Gastroesophageal sphincter (tissue), 4 donors: ENCODE measurements around the gene PIM1. TPM values are rescaled to one million over a fixed set of nuclear protein-coding genes. Genes with fewer than 3 reads are reported as not detected.
A peak's percentile ranks its signal among the peaks of the same experiment; 100 is the strongest.

Source experiments
- ATAC-seq: fragments of 150-250 bp; one replicate; pipeline ENCODE4 v1.9.1; 2016; ENCODE audit warnings: mild to moderate bottlenecking, moderate library complexity
- H3K27ac ChIP-seq, 4 donors: fragments of 200-600 bp; sonication (generic) in 3 of 4; 1 replicate in 3 of 4; 2 replicates in 1 of 4; pipeline ENCODE4 v1.5.1; 2016 to 2019
- H3K27me3 ChIP-seq: fragments of 200-600 bp; sonication (generic); one replicate; pipeline ENCODE4 v1.5.1; 2019
- H3K36me3 ChIP-seq, 2 donors: fragments of 200-600 bp; sonication (generic); one replicate each; pipeline ENCODE4 v1.5.1; 2019; ENCODE audit warnings: control low read depth in 1 of 2
- H3K4me1 ChIP-seq, 3 donors: fragments of 200-600 bp; sonication (generic); 1 replicate in 2 of 3; 2 replicates in 1 of 3; pipeline ENCODE4 v1.5.1; 2016 to 2019; ENCODE audit warnings: control low read depth in 2 of 3
- H3K4me3 ChIP-seq, 2 donors: fragments of 200-600 bp; sonication (generic); one replicate each; pipeline ENCODE4 v1.5.1; 2019; ENCODE audit warnings: mild to moderate bottlenecking in 1 of 2, moderate library complexity in 1 of 2
- H3K9me3 ChIP-seq, 3 donors: fragments of 200-600 bp; sonication (generic); one replicate each; pipeline ENCODE4 v1.5.1; 2017 to 2019; ENCODE audit warnings: control low read depth in 2 of 3
- CTCF ChIP-seq, 4 experiments: fragments of 200-600 bp in 2 of 4; fragments of 450-650 bp in 2 of 4; sonication (generic) in 1 of 4; IDR thresholded peaks; one replicate each; pipeline ENCODE4 v1.5.1; 2017 to 2019; ENCODE audit warnings: antibody characterized with exemption in 4 of 4, mild to moderate bottlenecking in 2 of 4, moderate library complexity in 2 of 4
- EP300 ChIP-seq: sonication (generic); formaldehyde crosslinking; IDR thresholded peaks from one replicate; pipeline ENCODE4 v1.6.1; 2017; ENCODE audit warnings: antibody characterized with exemption, mild to moderate bottlenecking
- POLR2A ChIP-seq, 2 donors: fragments of 450-650 bp; IDR thresholded peaks; one replicate each; pipeline ENCODE4 v1.6.1; 2017; ENCODE audit warnings: antibody characterized with exemption in 2 of 2, mild to moderate bottlenecking in 2 of 2, moderate library complexity in 1 of 2
- POLR2AphosphoS5 ChIP-seq: sonication (generic); formaldehyde crosslinking; IDR thresholded peaks from one replicate; pipeline ENCODE4 v1.6.1; 2017; ENCODE audit warnings: antibody characterized with exemption
- WGBS, 2 donors: methylation state at CpG; one replicate each; pipeline ENCODE4 v1.1.5; 2018; ENCODE audit warnings: low coverage in 1 of 2; 5-methylcytosine and 5-hydroxymethylcytosine counted together
- total RNA-seq, 4 donors: library from RNA; depleted of rRNA; stranded (reverse); fragments of >200 nt; gene quantifications; one replicate each; pipeline ENCODE4 v1.1.0, GENCODE V29; 2016

The PIM1 gene
- total RNA-seq, 4 donors from 2014 or later: 19.0 to 63.8 (median 21.8) TPM

GRCh38 chr6:37130704-37131103, 39.2 kb upstream of the PIM1 start:
- no peaks in the 10 kb centered on the region for H3K36me3 ChIP-seq
- WGBS, 2 donors: 14 to 19% methylated on average over 1 to 3 of the region's 3 CpGs
- TF ChIP-seq POLR2AphosphoS5 (peak; percentile 58), POLR2A (IDR thresholded peaks at IDR 0.05) (no peak), EP300 (no peak), CTCF (IDR thresholded peaks at IDR 0.05) (no peak)
- H3K9me3 ChIP-seq: no peaks in the 10 kb centered on the region
- H3K4me3 ChIP-seq: peak overlapping the region in 1 of 2 donors; percentile 39
- H3K27me3 ChIP-seq: no peaks in the 10 kb centered on the region
- peak overlapping the region; percentile 90 to 96 (median 94) for H3K27ac ChIP-seq
- ATAC-seq: peak; percentile 68
- H3K4me1 ChIP-seq: peaks cover 15 to 75% (median 22%) of the 10 kb centered on the region in 3 donors

- H3K27ac ChIP-seq: peak overlapping the region; percentile 90 to 96 (median 94)
- no peaks in the 10 kb centered on the region for H3K36me3 ChIP-seq
- H3K27me3 ChIP-seq: no peaks in the 10 kb centered on the region
- TF ChIP-seq POLR2AphosphoS5 (peak; percentile 91), POLR2A (IDR thresholded peaks at IDR 0.05) (no peak), CTCF (IDR thresholded peaks at IDR 0.05) (no peak), EP300 (peak; percentile 65)
- ATAC-seq: peak; percentile 92
- peak overlapping the region; percentile 6 to 39 for H3K4me3 ChIP-seq
- 18 to 31% methylated on average over 2 to 4 of the region's 15 CpGs for WGBS, 2 donors
- H3K9me3 ChIP-seq: no peaks in the 10 kb centered on the region
- peaks cover 15 to 75% (median 18%) of the 10 kb centered on the region in 3 donors for H3K4me1 ChIP-seq
Measured at GRCh38 chr6:37131104-37131959, 38.6 kb upstream of the PIM1 start.

- Histone ChIP-seq H3K9me3 (no peaks in the 10 kb centered on the region), H3K27ac (peak overlapping the region; percentile 90 to 96 (median 94)), H3K36me3 (no peaks in the 10 kb centered on the region), H3K27me3 (no peaks in the 10 kb centered on the region), H3K4me1 (peaks cover 15 to 80% (median 18%) of the 10 kb centered on the region in 3 donors), H3K4me3 (peak overlapping the region in 1 of 2 donors; percentile 39)
- ATAC-seq: no peak
- TF ChIP-seq POLR2A (IDR thresholded peaks at IDR 0.05) (no peak), POLR2AphosphoS5 (no peak), CTCF (IDR thresholded peaks at IDR 0.05) (no peak), EP300 (no peak)
Measured at GRCh38 chr6:37131960-37132253, 38.0 kb upstream of the PIM1 start.

- peak overlapping the region; percentile 88 to 94 (median 90) for H3K27ac ChIP-seq
- H3K4me3 ChIP-seq: no peak overlapping the region
- H3K27me3 ChIP-seq: no peaks in the 10 kb centered on the region
- ATAC-seq: no peak
- no peaks in the 10 kb centered on the region for H3K9me3 ChIP-seq
- H3K36me3 ChIP-seq: no peaks in the 10 kb centered on the region
- TF ChIP-seq EP300: no peak
- TF ChIP-seq CTCF (IDR thresholded peaks at IDR 0.05): no peak
- no peak for TF ChIP-seq POLR2A (IDR thresholded peaks at IDR 0.05)
- no peak for TF ChIP-seq POLR2AphosphoS5
- H3K4me1 ChIP-seq: peaks cover 21 to 82% (median 29%) of the 10 kb centered on the region in 3 donors
- WGBS, 2 donors: 59 to 66% methylated on average over 5 to 6 of the region's 8 CpGs
Measured at GRCh38 chr6:37134036-37134395, 35.9 kb upstream of the PIM1 start.
